Smooth muscle cell (in vitro differentiated cells): ENCODE data around the gene ADAMTS18. TPM values are rescaled to one million over a fixed set of nuclear protein-coding genes. Genes with fewer than 3 reads are reported as not detected.

ENCODE experiments used
- DNase-seq: peaks from one replicate; lab custom pipeline; 2025; ENCODE audit not compliant: unreplicated experiment; lab: John Stamatoyannopoulos, UW
- H2AFZ ChIP-seq: fragments of 200-600 bp; sonication (generic); 2 replicates; pipeline ENCODE4 v1.6.0; 2016; ENCODE audit warnings: antibody characterized with exemption, low read depth, mild to moderate bottlenecking
- H3F3A ChIP-seq: fragments of 200-600 bp; sonication (generic); 2 replicates; pipeline ENCODE4 v1.6.0; 2017; ENCODE audit warnings: antibody characterized with exemption, low read depth
- H3K27ac ChIP-seq: fragments of 200-600 bp; sonication (generic); 2 replicates; pipeline ENCODE4 v1.5.1; 2016; ENCODE audit warnings: low read depth, mild to moderate bottlenecking
- H3K27me3 ChIP-seq: fragments of 200-600 bp; sonication (generic); 2 replicates; pipeline ENCODE4 v1.6.1; 2016; ENCODE audit warnings: low read depth, mild to moderate bottlenecking
- H3K36me3 ChIP-seq: fragments of 200-600 bp; sonication (generic); 2 replicates; pipeline ENCODE4 v1.5.1; 2016; ENCODE audit warnings: low read depth
- H3K4me1 ChIP-seq: fragments of 200-600 bp; sonication (generic); 2 replicates; pipeline ENCODE4 v1.5.1; 2016; ENCODE audit warnings: low read depth
- H3K4me2 ChIP-seq: fragments of 200-600 bp; sonication (generic); 2 replicates; pipeline ENCODE4 v1.6.0; 2016; ENCODE audit warnings: mild to moderate bottlenecking
- H3K4me3 ChIP-seq: fragments of 200-600 bp; sonication (generic); 2 replicates; pipeline ENCODE4 v1.5.1; 2016; ENCODE audit warnings: mild to moderate bottlenecking
- H3K79me2 ChIP-seq: fragments of 200-600 bp; sonication (generic); 2 replicates; pipeline ENCODE4 v1.6.0; 2016; ENCODE audit warnings: low read depth, mild to moderate bottlenecking
- H3K9ac ChIP-seq: fragments of 200-600 bp; sonication (generic); 2 replicates; pipeline ENCODE4 v1.6.0; 2016; ENCODE audit warnings: low read depth
- H3K9me3 ChIP-seq: fragments of 200-600 bp; sonication (generic); replicated peaks from 2 replicates; pipeline ENCODE4 v1.5.1; 2016; ENCODE audit warnings: low read depth
- H4K20me1 ChIP-seq: fragments of 200-600 bp; sonication (generic); 2 replicates; pipeline ENCODE4 v1.6.0; 2016; ENCODE audit warnings: low read depth
- CTCF ChIP-seq: fragments of 200-600 bp; sonication (generic); IDR thresholded peaks from 2 replicates; pipeline ENCODE4 v1.5.1; 2017; ENCODE audit warnings: borderline replicate concordance, mild to moderate bottlenecking, antibody characterized with exemption; ENCODE audit not compliant: insufficient read depth, poor library complexity, severe bottlenecking
- WGBS: methylation state at CpG from one replicate; pipeline ENCODE4 v1.1.7; 2016; ENCODE audit warnings: low lambda C conversion rate; 5-methylcytosine and 5-hydroxymethylcytosine counted together
- polyA plus RNA-seq: library from polyadenylated mRNA; unstranded; fragments of >200 nt; fragmentation: Nextera tagmentation; extraction: Ambion mirVana; gene quantifications from 2 replicates; pipeline ENCODE4 v1.2.1, GENCODE V29; 2016
- total RNA-seq: library from RNA; depleted of rRNA; stranded (reverse); fragments of >200 nt; gene quantifications from 2 replicates; pipeline ENCODE4 v1.2.3, GENCODE V29; 2014

Gene ADAMTS18
- total and polyA plus RNA-seq, 2 experiments from 2014 or later = 0.05 to 4.4 TPM

- Histone ChIP-seq H3K27ac (no peak overlapping the region), H3K4me3 (no peak overlapping the region), H3K9ac (no peak overlapping the region), H3K79me2 (peaks cover 3% of the 10 kb centered on the region), H3K4me2 (no peak overlapping the region), H2AFZ (no peak overlapping the region), H3K9me3 (no peaks in the 10 kb centered on the region), H4K20me1 (no peaks in the 10 kb centered on the region), H3K27me3 (no peaks in the 10 kb centered on the region), H3F3A (no peaks in the 10 kb centered on the region), H3K4me1 (peaks cover 6% of the 10 kb centered on the region), H3K36me3 (no peaks in the 10 kb centered on the region)
- no peak for DNase-seq
- no peak for TF ChIP-seq CTCF
- WGBS = 92% methylated on average over 6 of the region's 6 CpGs
Observed at GRCh38 chr16:77402118-77402517, 32.7 kb downstream of the ADAMTS18 start.

- no peaks in the 10 kb centered on the region for H3K36me3 ChIP-seq
- H3K79me2 ChIP-seq = peaks cover 3% of the 10 kb centered on the region
- no peaks in the 10 kb centered on the region for H3K27me3 ChIP-seq
- H3K27ac ChIP-seq = no peak overlapping the region
- H3K9me3 ChIP-seq = no peaks in the 10 kb centered on the region
- H3K9ac ChIP-seq = no peak overlapping the region
- WGBS = 82% methylated on average over 2 of the region's 2 CpGs
- H4K20me1 ChIP-seq = no peaks in the 10 kb centered on the region
- TF ChIP-seq CTCF = no peak
- DNase-seq = no peak
- H3K4me3 ChIP-seq = no peak overlapping the region
- H3K4me1 ChIP-seq = no peaks in the 10 kb centered on the region
- H3F3A ChIP-seq = no peaks in the 10 kb centered on the region
- H2AFZ ChIP-seq = no peak overlapping the region
- no peak overlapping the region for H3K4me2 ChIP-seq
Observed at GRCh38 chr16:77399546-77399945, 35.3 kb downstream of the ADAMTS18 start.

GRCh38 chr16:77399066-77399465 is 35.8 kb downstream of the ADAMTS18 start:
- TF ChIP-seq CTCF = no peak
- no peak for DNase-seq
- no peaks in the 10 kb centered on the region for H4K20me1 ChIP-seq
- H3K36me3 ChIP-seq = no peaks in the 10 kb centered on the region
- no peaks in the 10 kb centered on the region for H3K27me3 ChIP-seq
- H3K4me1 ChIP-seq = no peaks in the 10 kb centered on the region
- peaks cover 3% of the 10 kb centered on the region for H3K79me2 ChIP-seq
- H3K4me3 ChIP-seq = no peak overlapping the region
- WGBS = 100% methylated on average over 1 of the region's 1 CpG
- no peak overlapping the region for H3K9ac ChIP-seq
- no peak overlapping the region for H2AFZ ChIP-seq
- H3K27ac ChIP-seq = no peak overlapping the region
- H3K9me3 ChIP-seq = no peaks in the 10 kb centered on the region
- no peaks in the 10 kb centered on the region for H3F3A ChIP-seq
- H3K4me2 ChIP-seq = no peak overlapping the region

GRCh38 chr16:77398495-77398894 is 36.3 kb downstream of the ADAMTS18 start:
- Histone ChIP-seq H3K4me2 (no peak overlapping the region), H3K27me3 (no peaks in the 10 kb centered on the region), H3K9ac (no peak overlapping the region), H3K79me2 (peaks cover 3% of the 10 kb centered on the region), H3F3A (no peaks in the 10 kb centered on the region), H3K27ac (no peak overlapping the region), H3K36me3 (no peaks in the 10 kb centered on the region), H4K20me1 (no peaks in the 10 kb centered on the region), H3K4me1 (no peaks in the 10 kb centered on the region), H2AFZ (no peak overlapping the region), H3K4me3 (no peak overlapping the region), H3K9me3 (no peaks in the 10 kb centered on the region)
- no peak for TF ChIP-seq CTCF
- no peak for DNase-seq
- 53% methylated on average over 4 of the region's 4 CpGs for WGBS
